GM12872 (cell line): ENCODE measurements around the gene STXBP3.

Experiments used
- CTCF ChIP-seq: IDR thresholded peaks from 3 replicates; pipeline ENCODE4 v1.5.1; 2011; ENCODE audit warnings: low read depth, mild to moderate bottlenecking, low read length, moderate library complexity; ENCODE audit not compliant: insufficient read depth

STXBP3 gene

GRCh38 chr1:108785880-108786279, 39.4 kb downstream of the STXBP3 start:
- TF ChIP-seq CTCF: no peak

GRCh38 chr1:108791790-108792189, 45.3 kb downstream of the STXBP3 start:
- TF ChIP-seq CTCF: no peak

GRCh38 chr1:108792420-108792819, 45.9 kb downstream of the STXBP3 start:
- TF ChIP-seq CTCF: no peak

GRCh38 chr1:108799001-108799400, 52.5 kb downstream of the STXBP3 start:
- TF ChIP-seq CTCF: no peak

- no peak for TF ChIP-seq CTCF
Measured at GRCh38 chr1:108801101-108801500, 54.6 kb downstream of the STXBP3 start.

GRCh38 chr1:108803548-108803947, 57.1 kb downstream of the STXBP3 start:
- no peak for TF ChIP-seq CTCF

GRCh38 chr1:108808438-108808837, 62.0 kb downstream of the STXBP3 start:
- TF ChIP-seq CTCF: no peak

GRCh38 chr1:108811611-108812010, 65.1 kb downstream of the STXBP3 start:
- TF ChIP-seq CTCF: no peak
